IPS-18a (cell line): ENCODE results near the gene CDH18.

Experiments
- H3K27ac ChIP-seq: one replicate; pipeline ENCODE4 v1.5.1; 2013; ENCODE audit warnings: low read length
- H3K27me3 ChIP-seq: one replicate; pipeline ENCODE4 v1.6.1; 2013; ENCODE audit warnings: mild to moderate bottlenecking, low read length; ENCODE audit not compliant: control insufficient read depth, insufficient read depth
- H3K36me3 ChIP-seq: one replicate; pipeline ENCODE4 v1.6.1; 2013; ENCODE audit warnings: low read depth, low read length; ENCODE audit not compliant: control insufficient read depth
- H3K4me1 ChIP-seq: one replicate; pipeline ENCODE4 v1.6.1; 2013; ENCODE audit warnings: low read depth, low read length; ENCODE audit not compliant: control insufficient read depth
- H3K4me3 ChIP-seq: one replicate; pipeline ENCODE4 v1.5.1; 2013; ENCODE audit warnings: low read length
- H3K9ac ChIP-seq: one replicate; pipeline ENCODE4 v1.6.1; 2013; ENCODE audit warnings: mild to moderate bottlenecking, low read length, moderate library complexity
- H3K9me3 ChIP-seq: one replicate; pipeline ENCODE4 v1.6.1; 2013; ENCODE audit warnings: low read depth, low read length; ENCODE audit not compliant: control insufficient read depth

CDH18 gene

GRCh38 chr5:19555876-19556275, 432.1 kb downstream of the CDH18 start:
- no peak overlapping the region for H3K9ac ChIP-seq
- H3K4me3 ChIP-seq = no peak overlapping the region
- H3K4me1 ChIP-seq = no peaks in the 10 kb centered on the region
- H3K27me3 ChIP-seq = no peaks in the 10 kb centered on the region
- no peaks in the 10 kb centered on the region for H3K9me3 ChIP-seq
- no peak overlapping the region for H3K27ac ChIP-seq
- H3K36me3 ChIP-seq = no peaks in the 10 kb centered on the region

- Histone ChIP-seq H3K9ac (no peak overlapping the region), H3K4me3 (no peak overlapping the region), H3K4me1 (no peaks in the 10 kb centered on the region), H3K9me3 (no peaks in the 10 kb centered on the region), H3K36me3 (no peaks in the 10 kb centered on the region), H3K27me3 (no peaks in the 10 kb centered on the region), H3K27ac (no peak overlapping the region)
Observed at GRCh38 chr5:19555436-19555835, 432.6 kb downstream of the CDH18 start.

- Histone ChIP-seq H3K27ac (no peak overlapping the region), H3K4me3 (no peak overlapping the region), H3K27me3 (no peaks in the 10 kb centered on the region), H3K9me3 (no peaks in the 10 kb centered on the region), H3K4me1 (no peaks in the 10 kb centered on the region), H3K36me3 (no peaks in the 10 kb centered on the region), H3K9ac (no peak overlapping the region)
Observed at GRCh38 chr5:19554524-19554923, 433.5 kb downstream of the CDH18 start.

- H3K4me1 ChIP-seq = no peaks in the 10 kb centered on the region
- no peaks in the 10 kb centered on the region for H3K36me3 ChIP-seq
- H3K9ac ChIP-seq = no peak overlapping the region
- H3K27ac ChIP-seq = no peak overlapping the region
- H3K9me3 ChIP-seq = no peaks in the 10 kb centered on the region
- H3K27me3 ChIP-seq = no peaks in the 10 kb centered on the region
- H3K4me3 ChIP-seq = no peak overlapping the region
Observed at GRCh38 chr5:19547640-19548039, 440.4 kb downstream of the CDH18 start.

GRCh38 chr5:19546521-19546920, 441.5 kb downstream of the CDH18 start:
- Histone ChIP-seq H3K27ac (no peak overlapping the region), H3K27me3 (no peaks in the 10 kb centered on the region), H3K4me1 (no peaks in the 10 kb centered on the region), H3K36me3 (no peaks in the 10 kb centered on the region), H3K9ac (no peak overlapping the region), H3K4me3 (no peak overlapping the region), H3K9me3 (no peaks in the 10 kb centered on the region)

- no peaks in the 10 kb centered on the region for H3K9me3 ChIP-seq
- no peaks in the 10 kb centered on the region for H3K27me3 ChIP-seq
- no peak overlapping the region for H3K9ac ChIP-seq
- H3K27ac ChIP-seq = no peak overlapping the region
- no peaks in the 10 kb centered on the region for H3K4me1 ChIP-seq
- no peaks in the 10 kb centered on the region for H3K36me3 ChIP-seq
- H3K4me3 ChIP-seq = no peak overlapping the region
Observed at GRCh38 chr5:19538607-19539006, 449.4 kb downstream of the CDH18 start.

GRCh38 chr5:19536387-19536786, 451.6 kb downstream of the CDH18 start:
- H3K4me1 ChIP-seq = no peaks in the 10 kb centered on the region
- no peak overlapping the region for H3K4me3 ChIP-seq
- no peaks in the 10 kb centered on the region for H3K9me3 ChIP-seq
- H3K9ac ChIP-seq = no peak overlapping the region
- no peaks in the 10 kb centered on the region for H3K27me3 ChIP-seq
- no peaks in the 10 kb centered on the region for H3K36me3 ChIP-seq
- no peak overlapping the region for H3K27ac ChIP-seq

GRCh38 chr5:19534751-19535150, 453.2 kb downstream of the CDH18 start:
- H3K36me3 ChIP-seq = no peaks in the 10 kb centered on the region
- H3K27ac ChIP-seq = no peak overlapping the region
- H3K27me3 ChIP-seq = no peaks in the 10 kb centered on the region
- no peaks in the 10 kb centered on the region for H3K4me1 ChIP-seq
- no peaks in the 10 kb centered on the region for H3K9me3 ChIP-seq
- no peak overlapping the region for H3K4me3 ChIP-seq
- H3K9ac ChIP-seq = no peak overlapping the region

- Histone ChIP-seq H3K27ac (no peak overlapping the region), H3K4me3 (no peak overlapping the region), H3K9me3 (no peaks in the 10 kb centered on the region), H3K4me1 (no peaks in the 10 kb centered on the region), H3K9ac (no peak overlapping the region), H3K36me3 (no peaks in the 10 kb centered on the region), H3K27me3 (no peaks in the 10 kb centered on the region)
Observed at GRCh38 chr5:19532936-19533335, 455.1 kb downstream of the CDH18 start.

GRCh38 chr5:19531374-19531952, 456.5 kb downstream of the CDH18 start:
- H3K9me3 ChIP-seq = no peaks in the 10 kb centered on the region
- H3K4me3 ChIP-seq = no peak overlapping the region
- H3K9ac ChIP-seq = no peak overlapping the region
- H3K27me3 ChIP-seq = no peaks in the 10 kb centered on the region
- no peaks in the 10 kb centered on the region for H3K4me1 ChIP-seq
- no peak overlapping the region for H3K27ac ChIP-seq
- no peaks in the 10 kb centered on the region for H3K36me3 ChIP-seq

GRCh38 chr5:19519448-19519847, 468.6 kb downstream of the CDH18 start:
- Histone ChIP-seq H3K36me3 (no peaks in the 10 kb centered on the region), H3K27me3 (no peaks in the 10 kb centered on the region), H3K9ac (no peak overlapping the region), H3K4me1 (no peaks in the 10 kb centered on the region), H3K27ac (no peak overlapping the region), H3K9me3 (no peaks in the 10 kb centered on the region), H3K4me3 (no peak overlapping the region)

GRCh38 chr5:19498852-19499251, 489.1 kb downstream of the CDH18 start:
- no peak overlapping the region for H3K4me3 ChIP-seq
- no peak overlapping the region for H3K9ac ChIP-seq
- no peaks in the 10 kb centered on the region for H3K27me3 ChIP-seq
- H3K27ac ChIP-seq = no peak overlapping the region
- no peaks in the 10 kb centered on the region for H3K36me3 ChIP-seq
- no peaks in the 10 kb centered on the region for H3K4me1 ChIP-seq
- no peaks in the 10 kb centered on the region for H3K9me3 ChIP-seq
